Measurements from ENCODE around the gene ATP2B1. TPM values are rescaled to one million over a fixed set of nuclear protein-coding genes. Genes with fewer than 3 reads are reported as not detected.

The ATP2B1 gene
- total and polyA plus RNA-seq, 8 donors = 4.3 to 22.4 (median 14.4) TPM

DNA sequence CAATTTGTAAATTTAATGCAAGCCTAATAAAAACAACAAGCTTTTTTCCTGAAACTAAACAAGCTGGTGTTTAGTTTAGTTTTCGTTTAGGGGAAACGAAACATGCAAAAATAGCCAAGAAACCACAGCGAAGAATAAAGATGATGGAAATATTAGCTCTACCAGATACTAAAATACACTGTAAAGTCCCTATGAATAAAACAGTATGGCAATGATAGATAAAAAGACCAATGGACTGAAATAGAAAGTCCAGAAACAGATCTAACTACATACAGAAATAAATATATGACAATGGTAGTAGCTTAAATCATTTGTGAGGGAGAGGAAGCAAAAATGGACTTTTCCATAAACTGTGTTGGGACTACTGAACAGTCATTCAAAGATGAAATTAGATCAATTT lies 26.4 kb downstream of the ATP2B1 start:
- Histone ChIP-seq H3K27ac (no peak overlapping the region), H3K36me3 (no peaks in the 10 kb centered on the region), H3K27me3 (no peaks in the 10 kb centered on the region), H3K4me3 (no peak overlapping the region), H3K9me3 (no peaks in the 10 kb centered on the region), H3K4me1 (no peaks in the 10 kb centered on the region)
- FAIRE-seq = no peak
- no peak for DNase-seq
- intact Hi-C loops (cut with DNase I) = no loop called here
- no peak for ATAC-seq
- TF ChIP-seq, protein P1, sequence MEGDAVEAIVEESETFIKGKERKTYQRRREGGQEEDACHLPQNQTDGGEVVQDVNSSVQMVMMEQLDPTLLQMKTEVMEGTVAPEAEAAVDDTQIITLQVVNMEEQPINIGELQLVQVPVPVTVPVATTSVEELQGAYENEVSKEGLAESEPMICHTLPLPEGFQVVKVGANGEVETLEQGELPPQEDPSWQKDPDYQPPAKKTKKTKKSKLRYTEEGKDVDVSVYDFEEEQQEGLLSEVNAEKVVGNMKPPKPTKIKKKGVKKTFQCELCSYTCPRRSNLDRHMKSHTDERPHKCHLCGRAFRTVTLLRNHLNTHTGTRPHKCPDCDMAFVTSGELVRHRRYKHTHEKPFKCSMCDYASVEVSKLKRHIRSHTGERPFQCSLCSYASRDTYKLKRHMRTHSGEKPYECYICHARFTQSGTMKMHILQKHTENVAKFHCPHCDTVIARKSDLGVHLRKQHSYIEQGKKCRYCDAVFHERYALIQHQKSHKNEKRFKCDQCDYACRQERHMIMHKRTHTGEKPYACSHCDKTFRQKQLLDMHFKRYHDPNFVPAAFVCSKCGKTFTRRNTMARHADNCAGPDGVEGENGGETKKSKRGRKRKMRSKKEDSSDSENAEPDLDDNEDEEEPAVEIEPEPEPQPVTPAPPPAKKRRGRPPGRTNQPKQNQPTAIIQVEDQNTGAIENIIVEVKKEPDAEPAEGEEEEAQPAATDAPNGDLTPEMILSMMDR (IDR thresholded peaks at IDR 0.05) = no peak
- 97 to 98% methylated on average over 3 of the region's 3 CpGs for WGBS, 2 donors

DNA sequence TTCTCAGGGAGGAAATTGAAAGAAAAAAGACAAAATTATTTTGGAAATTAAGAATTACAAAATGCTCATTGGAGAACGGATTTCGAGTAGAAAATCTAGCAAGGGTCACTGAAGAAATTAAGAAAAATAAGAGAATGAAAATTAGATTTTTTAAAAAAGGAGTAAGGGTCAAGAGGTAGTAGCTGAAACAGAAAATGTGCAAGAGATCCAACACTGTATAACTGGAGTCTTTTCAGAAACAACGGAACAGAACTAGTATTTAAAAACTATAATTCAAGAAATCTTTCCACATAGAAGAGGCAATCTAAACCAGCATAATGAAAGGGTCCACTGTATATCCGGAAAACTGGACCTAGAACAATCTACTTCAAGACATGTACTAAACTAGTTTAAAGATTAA lies 28.2 kb downstream of the ATP2B1 start:
- Histone ChIP-seq H3K4me1 (peaks cover 0 to under 1% (median 0%) of the 10 kb centered on the region in 3 donors), H3K27ac (no peak overlapping the region), H3K9me3 (no peaks in the 10 kb centered on the region), H3K4me3 (no peak overlapping the region), H3K27me3 (no peaks in the 10 kb centered on the region), H3K36me3 (no peaks in the 10 kb centered on the region)
- intact Hi-C loops (cut with DNase I) = no loop called here
- FAIRE-seq (no peak), ATAC-seq (no peak), DNase-seq (no peak)
- TF ChIP-seq, protein P1 (IDR thresholded peaks at IDR 0.05) = no peak
- whole genome bisulfite sequencing, 2 donors = 98 to 99% methylated on average over 4 of the region's 4 CpGs

DNA sequence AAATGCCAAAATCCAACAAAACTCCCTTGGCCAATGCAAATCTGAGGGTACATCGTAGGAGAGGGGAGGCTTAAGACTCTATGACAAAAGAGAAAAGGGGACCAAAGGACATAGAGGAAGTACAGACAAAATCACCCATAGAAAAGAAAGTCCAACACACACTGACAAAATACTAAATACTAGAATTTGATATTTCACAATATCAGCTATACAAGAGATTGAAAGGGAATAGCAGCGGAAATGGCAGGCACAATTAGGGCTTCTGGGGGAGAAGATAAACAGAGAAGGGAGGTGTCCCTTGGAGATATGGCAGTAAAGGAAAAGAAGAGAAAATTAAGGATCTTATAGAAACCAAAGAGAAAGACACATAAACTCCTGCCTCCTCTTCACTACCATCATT lies 29.0 kb downstream of the ATP2B1 start:
- Histone ChIP-seq H3K4me1 (peaks cover 0 to 4% (median 0%) of the 10 kb centered on the region in 3 donors), H3K4me3 (no peak overlapping the region), H3K27ac (no peak overlapping the region), H3K27me3 (no peaks in the 10 kb centered on the region), H3K9me3 (no peaks in the 10 kb centered on the region), H3K36me3 (no peaks in the 10 kb centered on the region)
- no peak for ATAC-seq
- no peak for FAIRE-seq
- TF ChIP-seq, protein P1 (IDR thresholded peaks at IDR 0.05) = no peak
- 97 to 98% methylated on average over 2 of the region's 2 CpGs for WGBS, 2 donors
- no peak for DNase-seq
- intact Hi-C loops (cut with DNase I) = no loop called here

DNA sequence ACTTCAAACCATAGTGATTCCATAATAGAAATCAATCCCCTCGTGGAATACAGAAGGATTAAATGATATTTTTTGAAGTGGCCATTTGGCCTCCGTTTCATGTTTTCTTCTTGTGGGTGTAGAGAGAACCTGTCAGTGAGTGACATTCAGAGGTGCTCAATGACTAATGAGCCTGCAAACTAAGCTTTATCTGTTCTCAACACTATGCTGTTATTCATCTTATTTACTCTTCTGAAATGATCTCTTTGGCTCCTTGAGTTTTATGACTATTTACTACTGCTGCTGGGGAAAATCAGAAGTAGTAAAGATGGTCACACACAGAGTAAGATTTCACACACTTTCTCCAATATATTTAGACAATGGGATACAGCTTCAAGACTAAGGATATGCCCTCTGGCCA lies 30.4 kb downstream of the ATP2B1 start:
- Histone ChIP-seq H3K27me3 (no peaks in the 10 kb centered on the region), H3K9me3 (no peaks in the 10 kb centered on the region), H3K4me3 (no peak overlapping the region), H3K27ac (no peak overlapping the region), H3K4me1 (peaks cover 0 to 4% (median 0%) of the 10 kb centered on the region in 3 donors), H3K36me3 (no peaks in the 10 kb centered on the region)
- intact Hi-C loops (cut with DNase I) = no loop called here
- TF ChIP-seq, protein P1 (IDR thresholded peaks at IDR 0.05) = no peak
- WGBS, 2 donors = 77 to 79% methylated on average over 2 of the region's 2 CpGs
- DNase-seq (no peak), ATAC-seq (no peak), FAIRE-seq (no peak)

DNA sequence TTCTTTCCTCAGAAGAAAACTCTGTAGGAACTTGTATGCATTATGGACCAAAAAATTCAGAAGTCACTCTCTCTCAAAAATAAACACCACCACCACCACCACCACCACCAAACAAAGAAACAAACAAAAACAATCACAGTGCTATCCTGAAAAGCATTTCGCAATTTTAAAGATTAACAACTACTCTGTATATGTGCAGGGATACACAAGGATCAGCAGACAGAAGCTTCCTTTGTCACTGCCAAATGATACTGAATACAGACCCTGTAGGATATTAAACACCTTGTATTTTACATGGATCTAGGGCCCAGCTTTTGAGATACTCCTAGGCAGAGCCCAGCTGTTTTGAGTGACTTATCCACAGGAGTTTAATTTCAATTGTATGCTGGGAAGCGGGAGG lies 31.7 kb downstream of the ATP2B1 start:
- FAIRE-seq (no peak), ATAC-seq (no peak), DNase-seq (no peak)
- Histone ChIP-seq H3K27ac (no peak overlapping the region), H3K4me1 (peaks cover 0 to 4% (median 0%) of the 10 kb centered on the region in 3 donors), H3K36me3 (no peaks in the 10 kb centered on the region), H3K9me3 (no peaks in the 10 kb centered on the region), H3K27me3 (no peaks in the 10 kb centered on the region), H3K4me3 (no peak overlapping the region)
- WGBS, 2 donors = 96 to 99% methylated on average over 2 of the region's 2 CpGs
- TF ChIP-seq, protein P1 (IDR thresholded peaks at IDR 0.05) = no peak
- intact Hi-C loops (cut with DNase I) = no loop called here

Data from pancreas (tissue), 10 donors.